Islet precursor cell (in vitro differentiated cells): ENCODE data around the gene SNX27.

Source experiments
- DNase-seq: peaks from one replicate; pipeline ENCODE4 v3.0.0-alpha.2; 2018

SNX27 gene

GRCh38 chr1:151611832-151612500 lies at the start of gene SNX27:
Gene SNX27 (plus strand): TSS chr1:151612050. CDS start chr1:151612202, 152 bp downstream.
- peak; percentile 99 for DNase-seq

GRCh38 chr1:151562661-151563060 lies 49.2 kb upstream of the SNX27 start:
- no peak for DNase-seq

GRCh38 chr1:151563376-151563775 lies 48.5 kb upstream of the SNX27 start:
- DNase-seq, result no peak

GRCh38 chr1:151565502-151566189 lies 46.2 kb upstream of the SNX27 start:
- no peak for DNase-seq

- no peak for DNase-seq
Measured at GRCh38 chr1:151568626-151569088, 43.2 kb upstream of the SNX27 start.

- no peak for DNase-seq
Measured at GRCh38 chr1:151570819-151571218, 41.0 kb upstream of the SNX27 start.

- DNase-seq, result peak; percentile 63
Measured at GRCh38 chr1:151574575-151575529, 37.0 kb upstream of the SNX27 start.

GRCh38 chr1:151577173-151577572 lies 34.7 kb upstream of the SNX27 start:
- DNase-seq, result no peak

- DNase-seq, result no peak
Measured at GRCh38 chr1:151578941-151579340, 32.9 kb upstream of the SNX27 start.

GRCh38 chr1:151579436-151580225 lies 32.2 kb upstream of the SNX27 start:
- peak; percentile 78 for DNase-seq

GRCh38 chr1:151581451-151581850 lies 30.4 kb upstream of the SNX27 start:
- no peak for DNase-seq

GRCh38 chr1:151581921-151582320 lies 29.9 kb upstream of the SNX27 start:
- DNase-seq, result no peak

GRCh38 chr1:151583796-151584195 lies 28.1 kb upstream of the SNX27 start:
- no peak for DNase-seq

- DNase-seq, result peak; percentile 72
Measured at GRCh38 chr1:151584278-151584677, 27.6 kb upstream of the SNX27 start.

GRCh38 chr1:151584780-151585179 lies 27.1 kb upstream of the SNX27 start:
- no peak for DNase-seq

- DNase-seq, result peak; percentile 75
Measured at GRCh38 chr1:151585622-151586021, 26.2 kb upstream of the SNX27 start.

- no peak for DNase-seq
Measured at GRCh38 chr1:151590961-151591360, 20.9 kb upstream of the SNX27 start.

GRCh38 chr1:151593730-151594129 lies 18.1 kb upstream of the SNX27 start:
- DNase-seq, result peak; percentile 60

- DNase-seq, result peak; percentile 88
Measured at GRCh38 chr1:151594143-151594625, 17.7 kb upstream of the SNX27 start.

GRCh38 chr1:151596166-151596953 lies 15.5 kb upstream of the SNX27 start:
- peak; percentile 66 for DNase-seq

GRCh38 chr1:151602550-151602949 lies 9.3 kb upstream of the SNX27 start:
- DNase-seq, result peak; percentile 2
